Retinal pigment epithelial cell (primary cell): Measurements from ENCODE around the gene RPN1.
A peak's percentile ranks its signal among the peaks of the same experiment; 100 is the strongest.

Experiments
- DNase-seq: peaks from one replicate; pipeline ENCODE4 v3.0.0-alpha.2; 2010; ENCODE audit warnings: low read depth
- H3K4me3 ChIP-seq: 2 replicates; pipeline ENCODE4 v1.5.1; 2011; ENCODE audit warnings: mild to moderate bottlenecking, low read length, control low read depth, moderate library complexity
- TF ChIP-seq, protein P1 (sequence below): conservative IDR thresholded peaks from 2 replicates; pipeline ENCODE4 v1.5.1; 2011; ENCODE audit warnings: low read depth, low read length, control low read depth, inconsistent platforms

RPN1 gene

GRCh38 chr3:128609294-128609693, 41.3 kb downstream of the RPN1 start:
- no peak overlapping the region for H3K4me3 ChIP-seq
- DNase-seq = no peak
- TF ChIP-seq, protein P1, sequence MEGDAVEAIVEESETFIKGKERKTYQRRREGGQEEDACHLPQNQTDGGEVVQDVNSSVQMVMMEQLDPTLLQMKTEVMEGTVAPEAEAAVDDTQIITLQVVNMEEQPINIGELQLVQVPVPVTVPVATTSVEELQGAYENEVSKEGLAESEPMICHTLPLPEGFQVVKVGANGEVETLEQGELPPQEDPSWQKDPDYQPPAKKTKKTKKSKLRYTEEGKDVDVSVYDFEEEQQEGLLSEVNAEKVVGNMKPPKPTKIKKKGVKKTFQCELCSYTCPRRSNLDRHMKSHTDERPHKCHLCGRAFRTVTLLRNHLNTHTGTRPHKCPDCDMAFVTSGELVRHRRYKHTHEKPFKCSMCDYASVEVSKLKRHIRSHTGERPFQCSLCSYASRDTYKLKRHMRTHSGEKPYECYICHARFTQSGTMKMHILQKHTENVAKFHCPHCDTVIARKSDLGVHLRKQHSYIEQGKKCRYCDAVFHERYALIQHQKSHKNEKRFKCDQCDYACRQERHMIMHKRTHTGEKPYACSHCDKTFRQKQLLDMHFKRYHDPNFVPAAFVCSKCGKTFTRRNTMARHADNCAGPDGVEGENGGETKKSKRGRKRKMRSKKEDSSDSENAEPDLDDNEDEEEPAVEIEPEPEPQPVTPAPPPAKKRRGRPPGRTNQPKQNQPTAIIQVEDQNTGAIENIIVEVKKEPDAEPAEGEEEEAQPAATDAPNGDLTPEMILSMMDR = no peak

DNA sequence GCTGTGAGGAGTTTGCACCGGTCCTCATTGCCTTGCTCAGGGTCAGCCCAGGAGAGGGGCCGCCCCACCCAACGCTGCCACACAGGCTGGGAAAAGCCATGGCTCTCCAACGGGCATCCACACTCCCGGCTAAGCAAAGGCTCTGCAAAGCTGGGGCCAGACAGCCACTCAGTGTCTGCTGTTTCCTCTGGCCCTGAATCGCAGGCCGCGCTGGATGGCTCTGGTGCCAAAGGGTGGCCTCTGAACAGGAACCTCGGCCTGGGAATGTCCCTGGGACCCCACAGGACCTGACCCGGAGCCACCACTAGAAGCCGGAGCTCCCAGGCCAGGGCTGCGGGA, 42.9 kb downstream of the RPN1 start:
- no peak for DNase-seq
- TF ChIP-seq, protein P1 = no peak
- peak overlapping the region; percentile 62 for H3K4me3 ChIP-seq

GRCh38 chr3:128606094-128606493, 44.5 kb downstream of the RPN1 start:
- TF ChIP-seq, protein P1 = no peak
- DNase-seq = no peak
- no peak overlapping the region for H3K4me3 ChIP-seq

DNA sequence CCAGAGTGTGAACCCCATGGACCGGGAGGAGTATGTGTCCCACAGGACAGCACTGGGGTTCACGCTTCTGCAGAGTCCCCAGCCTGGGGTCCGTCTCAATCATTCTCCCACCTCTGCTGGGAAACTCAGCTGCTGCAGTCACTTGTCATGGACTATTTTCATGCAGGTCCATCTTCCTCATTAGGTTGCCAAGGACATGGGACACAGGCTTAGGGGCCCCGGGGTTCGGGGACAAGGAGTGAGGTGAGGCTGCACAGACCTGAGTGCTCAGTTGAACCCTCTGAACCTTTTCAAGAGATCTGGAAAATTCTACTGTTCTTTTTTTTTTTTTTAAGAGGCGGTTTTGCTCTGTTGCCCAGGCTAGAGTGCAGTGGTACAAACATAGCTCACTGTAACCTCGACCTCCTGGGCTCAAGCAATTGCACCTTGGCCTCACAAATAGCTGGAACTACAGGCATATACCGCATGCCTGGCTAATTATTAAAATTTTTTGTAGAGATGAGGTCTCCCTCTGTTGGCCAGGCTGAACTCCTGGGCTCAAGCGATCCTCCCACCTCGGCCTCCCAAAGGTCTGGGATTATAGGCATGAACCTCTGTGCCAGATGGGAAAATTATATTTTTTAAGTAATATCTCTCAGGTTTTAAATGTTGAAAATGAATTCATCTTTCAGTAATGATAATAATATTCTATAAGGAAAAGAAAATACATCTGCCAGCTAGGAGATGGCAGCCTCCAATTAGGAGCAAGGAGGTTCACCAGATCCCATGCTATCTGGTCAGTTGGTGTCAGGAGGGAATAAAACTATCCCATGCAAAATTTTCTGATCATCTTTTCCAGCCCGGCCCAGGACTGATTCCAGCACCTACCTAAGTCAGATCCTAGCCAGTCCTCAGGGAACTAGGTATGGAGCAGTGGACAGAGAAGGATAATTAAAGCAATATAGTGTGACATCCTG, 45.2 kb downstream of the RPN1 start:
- TF ChIP-seq, protein P1 = no peak
- DNase-seq = no peak
- H3K4me3 ChIP-seq = no peak overlapping the region

DNA sequence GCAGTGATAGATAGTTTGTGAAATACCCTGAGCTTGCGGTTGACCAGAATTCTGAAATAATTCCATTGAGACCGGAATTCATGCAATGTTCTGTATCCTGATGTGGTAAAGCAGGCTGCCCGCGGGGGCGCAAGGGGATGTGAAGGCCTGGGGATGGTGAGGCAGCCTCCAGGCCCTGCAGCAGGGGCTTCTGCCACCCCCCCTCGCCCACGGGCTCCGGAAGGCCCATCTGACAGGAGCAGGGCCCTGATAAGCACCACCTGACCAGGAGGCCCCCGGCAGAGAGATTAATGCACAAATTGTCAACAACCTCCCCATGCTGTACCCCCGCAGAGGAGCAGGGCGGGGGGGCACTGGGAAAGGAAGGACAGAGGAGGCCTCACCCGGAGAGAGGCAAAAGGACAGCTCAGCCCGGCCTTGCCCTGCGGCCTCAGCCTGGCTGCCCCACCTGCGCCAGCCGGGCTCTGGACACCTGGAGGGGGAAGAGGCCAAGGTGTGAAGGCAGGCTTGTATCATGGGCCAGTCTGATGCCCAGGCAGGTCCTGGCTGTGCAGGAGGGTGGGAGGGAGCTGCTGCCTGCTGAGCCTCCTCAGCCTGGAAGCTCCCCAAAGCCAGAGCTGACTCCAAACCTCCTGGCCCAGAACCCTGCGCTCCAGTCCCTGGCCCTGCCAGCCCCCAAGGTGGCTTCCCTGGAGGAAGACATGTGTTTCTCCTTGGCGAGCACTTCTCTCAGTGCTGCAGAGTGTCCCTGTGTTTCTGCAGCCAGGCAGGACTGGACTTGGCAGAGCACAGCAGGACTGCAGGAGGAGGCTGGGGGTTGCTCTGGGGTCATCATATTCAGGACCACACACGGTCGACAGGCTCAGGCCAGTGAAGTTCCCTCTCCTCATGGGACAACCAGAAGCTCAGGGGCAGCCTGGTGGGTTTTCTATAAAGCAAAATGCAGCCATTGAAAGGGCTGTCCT, 46.5 kb downstream of the RPN1 start:
- H3K4me3 ChIP-seq = no peak overlapping the region
- DNase-seq = no peak
- TF ChIP-seq, protein P1 = no peak

DNA sequence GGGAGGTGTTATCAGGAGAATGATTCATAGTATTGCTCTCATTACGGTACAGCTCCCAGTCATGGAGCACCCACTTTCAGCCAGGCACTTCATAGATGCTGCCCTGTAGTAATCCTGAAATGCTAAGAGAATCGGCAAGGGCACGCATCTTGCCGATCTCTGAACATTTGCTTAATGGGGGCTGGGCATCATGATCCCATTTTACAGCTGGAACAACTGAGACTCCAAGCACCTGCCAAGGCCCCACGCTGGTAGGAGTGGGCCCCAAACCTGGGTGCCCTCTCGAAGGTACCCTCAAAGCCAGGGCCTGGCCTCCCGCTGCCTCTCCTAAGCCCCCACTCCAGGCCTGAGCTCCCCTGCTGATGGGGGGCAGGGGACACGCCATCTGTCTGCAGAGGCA, 47.3 kb downstream of the RPN1 start:
- H3K4me3 ChIP-seq = no peak overlapping the region
- DNase-seq = no peak

More for the DNA sequence above, 47.3 kb downstream of the RPN1 start:
- TF ChIP-seq, protein P1 = no peak
